GM19239 (cell line): Measurements from ENCODE around the gene MYO16.
A peak's percentile ranks its signal among the peaks of the same experiment; 100 is the strongest.
"Not testable (repeated sequence)": the region's sequence is repeated elsewhere in the genome, so short reads cannot be mapped to it uniquely, and the experiment has no call there.

Experiments
- DNase-seq: peaks from one replicate; pipeline ENCODE4 v3.0.0; 2011; ENCODE audit warnings: low spot score; ENCODE audit not compliant: insufficient read length
- FAIRE-seq: peaks from 2 replicates; lab custom pipeline; 2011; peaks lifted over from hg19 to GRCh38; lab: Jason Lieb, UNC

The MYO16 gene

DNA sequence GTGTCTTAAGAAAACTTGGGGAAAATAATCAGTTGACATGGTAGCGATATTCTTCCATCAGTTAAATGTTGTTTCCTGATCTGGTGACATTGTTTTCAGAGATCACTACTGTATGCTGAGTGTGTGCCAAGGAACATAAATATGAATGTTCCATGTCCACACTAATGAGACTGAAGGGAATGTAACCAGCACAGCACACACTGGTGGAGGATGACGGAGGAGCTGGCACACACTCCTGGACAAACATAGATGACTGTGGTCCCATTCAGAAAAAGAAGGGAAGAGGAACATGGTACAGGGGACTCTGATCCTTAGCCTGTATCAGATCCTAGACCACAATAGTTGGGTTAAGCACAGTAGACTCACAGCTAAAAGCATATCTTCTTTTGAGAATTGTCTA, 574.8 kb downstream of the MYO16 start:
- FAIRE-seq (no peak), DNase-seq (no peak)

GRCh38 chr13:109204657-109205056, 575.2 kb downstream of the MYO16 start:
- DNase-seq = no peak
- no peak for FAIRE-seq

GRCh38 chr13:109205315-109205714, 575.9 kb downstream of the MYO16 start:
- FAIRE-seq (no peak), DNase-seq (no peak)

DNA sequence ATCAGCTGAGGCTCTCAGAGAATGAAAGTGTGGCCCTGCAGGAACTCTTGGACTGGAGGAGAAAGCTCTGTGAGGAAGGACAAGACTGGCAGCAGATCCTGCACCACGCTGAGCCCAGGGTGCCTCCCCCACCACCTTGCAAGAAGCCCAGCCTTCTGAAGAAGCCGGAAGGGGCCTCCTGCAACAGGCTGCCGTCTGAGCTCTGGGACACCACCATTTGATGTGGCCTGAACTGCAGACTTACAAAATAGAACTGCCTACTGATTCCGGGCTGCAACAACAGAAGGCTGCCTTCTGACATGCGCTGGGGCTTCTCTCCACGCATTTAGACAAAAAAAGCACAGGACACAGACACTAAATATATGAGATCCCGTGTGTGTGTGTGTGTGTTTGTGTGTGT, 577.2 kb downstream of the MYO16 start:
- FAIRE-seq = no peak
- no peak for DNase-seq

- FAIRE-seq (no peak), DNase-seq (no peak)
Observed at GRCh38 chr13:109207622-109208021, 578.2 kb downstream of the MYO16 start.

DNA sequence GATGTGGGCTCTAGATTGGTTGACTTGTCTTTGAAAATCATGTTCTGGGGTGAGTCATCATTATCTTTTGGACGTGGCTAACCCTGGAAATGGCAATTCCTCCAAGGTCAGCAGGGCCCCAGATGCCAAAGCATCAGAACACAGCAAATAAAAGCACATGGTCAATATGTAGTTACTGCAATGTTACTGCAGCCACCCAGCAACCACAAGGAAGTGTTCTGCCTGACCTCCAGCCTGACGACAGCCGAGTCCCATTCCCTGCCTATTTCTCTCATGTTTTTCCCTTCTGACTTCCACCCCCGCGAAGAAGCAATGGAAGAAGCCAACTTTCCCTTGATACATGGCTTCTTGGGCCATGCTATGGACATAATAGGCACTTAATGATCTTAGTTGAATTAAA, 579.1 kb downstream of the MYO16 start:
- FAIRE-seq (no peak), DNase-seq (no peak)

DNA sequence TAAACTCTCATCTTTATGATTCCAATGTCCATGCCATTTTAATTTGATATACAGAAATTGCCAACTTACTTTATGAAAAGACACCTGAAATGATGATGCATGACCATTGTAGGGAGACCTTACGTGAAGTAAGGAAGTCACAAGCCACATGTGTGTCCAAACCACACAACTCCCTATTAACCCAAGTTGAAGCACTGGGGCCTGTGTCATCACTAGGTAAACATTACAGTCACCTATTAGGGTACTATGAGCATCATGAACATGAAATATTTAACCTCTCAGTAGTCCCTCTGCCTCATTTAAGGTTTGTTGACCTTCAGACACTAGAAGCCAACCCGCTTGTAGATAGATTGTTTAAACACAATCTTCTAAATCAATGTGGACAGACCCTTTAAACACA, 580.1 kb downstream of the MYO16 start:
- FAIRE-seq (no peak), DNase-seq (no peak)

GRCh38 chr13:109211616-109212015, 582.2 kb downstream of the MYO16 start:
- no peak for DNase-seq

GRCh38 chr13:109212650-109213049, 583.2 kb downstream of the MYO16 start:
- DNase-seq (no peak), FAIRE-seq (no peak)

More at GRCh38 chr13:109211616-109212015, 582.2 kb downstream of the MYO16 start:
- no peak for FAIRE-seq

DNA sequence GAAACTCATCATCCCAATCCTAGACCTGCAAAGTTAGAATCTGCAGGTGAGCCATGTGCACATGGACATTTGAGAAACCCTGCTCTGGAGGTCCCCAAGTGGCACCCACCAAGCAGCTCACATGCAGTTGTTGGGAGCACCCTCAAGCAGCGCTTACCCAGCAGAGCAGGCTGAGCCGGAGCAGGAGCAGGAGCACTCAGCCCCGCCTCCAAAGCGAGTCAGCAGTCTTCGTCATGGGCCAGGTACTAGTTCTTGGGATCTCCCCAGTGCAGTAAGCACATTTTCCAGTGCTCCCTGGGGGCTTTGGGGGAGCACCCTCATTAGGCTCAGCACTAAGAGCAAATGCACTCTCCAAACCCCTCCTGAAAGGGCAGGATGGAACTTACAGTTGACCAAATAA, 584.3 kb downstream of the MYO16 start:
- no peak for FAIRE-seq
- DNase-seq = no peak

- no peak for DNase-seq
- no peak for FAIRE-seq
Observed at GRCh38 chr13:109214393-109214792, 585.0 kb downstream of the MYO16 start.

- FAIRE-seq (no peak), DNase-seq (no peak)
Observed at GRCh38 chr13:109215377-109215776, 586.0 kb downstream of the MYO16 start.

- not testable (repeated sequence) for FAIRE-seq, DNase-seq
Observed at GRCh38 chr13:109217510-109217909, 588.1 kb downstream of the MYO16 start.

GRCh38 chr13:109220631-109221030, 591.2 kb downstream of the MYO16 start:
- DNase-seq (no peak), FAIRE-seq (no peak)

- FAIRE-seq (no peak), DNase-seq (no peak)
Observed at GRCh38 chr13:109224033-109224432, 594.6 kb downstream of the MYO16 start.

- no peak for FAIRE-seq
- DNase-seq = no peak
Observed at GRCh38 chr13:109226631-109227030, 597.2 kb downstream of the MYO16 start.

GRCh38 chr13:109227344-109227940, 598.0 kb downstream of the MYO16 start:
- DNase-seq = no peak
- FAIRE-seq = no peak

GRCh38 chr13:109228211-109228610, 598.8 kb downstream of the MYO16 start:
- no peak for FAIRE-seq
- no peak for DNase-seq

DNA sequence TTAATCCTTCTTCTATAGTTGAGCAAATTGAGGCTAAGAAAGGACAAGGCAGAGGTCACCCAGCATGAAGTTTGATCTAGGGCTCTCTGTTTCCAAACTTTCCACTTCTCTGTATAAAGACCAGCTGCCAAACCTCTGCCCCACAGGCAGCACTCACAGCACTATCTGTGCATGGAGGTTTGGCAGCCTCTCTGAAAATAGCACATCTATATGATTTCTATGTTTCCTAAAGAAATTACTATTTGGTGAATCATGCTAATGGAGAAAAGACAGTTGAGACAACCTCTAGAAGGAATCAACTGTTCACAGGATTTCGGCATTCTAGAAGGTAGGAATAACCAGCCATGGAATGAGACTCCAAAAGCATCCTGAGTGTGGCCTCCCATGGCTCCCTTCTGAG, 602.5 kb downstream of the MYO16 start:
- FAIRE-seq = no peak
- DNase-seq = no peak

DNA sequence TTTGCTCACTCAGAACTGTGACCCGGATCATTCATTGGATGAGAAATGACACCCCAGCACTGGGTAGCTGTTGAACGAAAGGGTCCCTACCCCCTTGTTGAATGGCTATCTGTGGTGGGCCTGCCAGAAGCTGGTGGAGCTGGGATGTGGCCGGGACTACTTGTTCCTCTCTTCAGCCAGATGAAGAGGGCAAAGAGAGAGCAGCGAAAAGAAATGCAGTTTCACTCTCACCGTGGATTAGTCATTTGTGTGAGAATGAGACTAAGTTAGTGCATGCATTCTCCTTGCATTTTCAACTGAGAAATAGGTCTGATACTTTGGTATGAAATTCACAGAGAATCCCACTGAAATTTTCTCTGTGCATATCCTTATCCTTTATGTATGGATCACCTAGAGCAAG, 603.9 kb downstream of the MYO16 start:
- peak; percentile 79 for FAIRE-seq

GRCh38 chr13:109235901-109236300, 606.5 kb downstream of the MYO16 start:
- DNase-seq (no peak), FAIRE-seq (no peak)

More for the DNA sequence above, 603.9 kb downstream of the MYO16 start:
- DNase-seq = no peak

- FAIRE-seq (no peak), DNase-seq (no peak)
Observed at GRCh38 chr13:109241160-109241559, 611.7 kb downstream of the MYO16 start.
